Activated naive CD8-positive, alpha-beta T cell treated with anti-CD3 and anti-CD28 coated beads, Interleukin-2, amount 50 U/mL, for 24 hours (primary cell): Measurements from ENCODE around the gene CGB5.
A peak's percentile ranks its signal among the peaks of the same experiment; 100 is the strongest.
"Not testable (repeated sequence)": the region's sequence is repeated elsewhere in the genome, so short reads cannot be mapped to it uniquely, and the experiment has no call there.

Experiments used
- ATAC-seq: fragments of 150-1000 bp; cut with Tn5 transposase; one replicate; pipeline ENCODE4 v1.10.0; 2021
- DNase-seq: peaks from one replicate; pipeline ENCODE4 v3.0.0; 2021
- H3K27ac Mint-ChIP-seq: one replicate; pipeline ENCODE4 v1.8.0; 2021; ENCODE audit warnings: mild to moderate bottlenecking, mixed read lengths
- H3K27me3 Mint-ChIP-seq: one replicate; pipeline ENCODE4 v1.8.0; 2021; ENCODE audit warnings: mixed read lengths
- H3K36me3 Mint-ChIP-seq: one replicate; pipeline ENCODE4 v1.8.0; 2021; ENCODE audit warnings: low read depth, mixed read lengths
- H3K4me1 Mint-ChIP-seq: one replicate; pipeline ENCODE4 v1.8.0; 2021; ENCODE audit warnings: mixed read lengths
- H3K4me3 Mint-ChIP-seq: one replicate; pipeline ENCODE4 v1.8.0; 2021; ENCODE audit warnings: mild to moderate bottlenecking, moderate library complexity, mixed read lengths
- H3K9me3 Mint-ChIP-seq: one replicate; pipeline ENCODE4 v1.8.0; 2021; ENCODE audit warnings: mixed read lengths

CGB5 gene

GRCh38 chr19:49036815-49037214, 6.8 kb upstream of the CGB5 start, which contains the start of gene CGB1:
Gene CGB1, minus strand, starts transcription at chr19:49036895. Its CDS starts 184 bp downstream, at chr19:49036711.
- H3K9me3 Mint-ChIP-seq, ATAC-seq, H3K27me3 Mint-ChIP-seq, H3K36me3 Mint-ChIP-seq, H3K4me3 Mint-ChIP-seq, H3K4me1 Mint-ChIP-seq, H3K27ac Mint-ChIP-seq: not testable (repeated sequence)
- peak; percentile 67 for DNase-seq

DNA sequence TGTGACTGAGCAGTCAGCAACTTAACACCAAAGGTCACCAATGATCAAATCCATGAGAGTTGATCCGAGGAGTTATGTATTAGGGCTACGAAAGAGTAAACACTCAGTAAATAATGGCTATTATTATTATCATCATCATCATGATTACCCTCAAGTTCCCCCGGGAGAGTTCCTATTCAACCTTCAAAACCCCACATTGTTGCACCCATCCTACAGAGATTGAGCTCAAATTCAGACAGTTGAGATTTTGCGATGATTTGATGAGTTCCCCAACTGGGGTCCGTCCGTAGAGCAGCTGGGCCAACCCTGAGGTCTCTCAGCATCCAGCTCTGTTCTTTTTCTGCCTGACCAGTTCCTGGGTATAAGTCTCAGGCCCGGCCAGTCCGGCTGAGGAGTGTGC, 5.5 kb upstream of the CGB5 start:
- DNase-seq, H3K4me3 Mint-ChIP-seq, H3K27me3 Mint-ChIP-seq, H3K9me3 Mint-ChIP-seq, H3K4me1 Mint-ChIP-seq, H3K27ac Mint-ChIP-seq, H3K36me3 Mint-ChIP-seq, ATAC-seq: not testable (repeated sequence)

DNA sequence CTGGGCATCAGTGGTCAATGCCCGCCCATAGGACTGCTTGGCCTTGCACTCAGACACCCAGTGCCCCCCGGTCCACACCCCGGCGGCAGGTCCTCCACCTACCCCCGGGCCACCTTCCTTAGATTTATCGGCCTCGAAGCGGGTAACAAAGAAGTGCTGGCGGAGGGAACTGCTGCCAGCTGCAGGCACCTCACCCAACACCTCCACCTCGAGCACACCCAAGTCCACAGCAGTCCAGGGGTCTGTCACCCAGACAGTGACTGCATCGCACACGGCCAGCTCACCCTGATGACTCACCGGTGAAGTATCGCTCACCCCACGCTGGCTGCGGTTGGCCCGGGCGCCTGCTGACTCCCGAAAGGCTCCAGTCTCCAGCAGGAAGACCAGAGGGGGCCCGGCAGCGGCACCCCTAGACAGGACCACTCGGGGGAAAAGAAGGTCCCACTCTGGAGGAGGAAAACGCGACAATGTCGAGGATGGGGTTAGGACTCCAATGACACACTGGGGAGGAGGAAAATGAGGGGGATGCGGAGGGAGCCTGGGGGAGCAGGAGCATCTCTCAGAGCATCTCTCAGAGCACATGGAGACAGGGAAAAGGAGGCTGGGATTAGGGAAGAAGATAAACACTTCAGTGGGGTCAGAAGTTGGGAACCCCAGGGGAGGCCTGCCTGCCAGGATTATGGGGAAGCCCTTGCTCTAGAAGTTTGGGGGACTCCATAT, 4.9 kb upstream of the CGB5 start:
- not testable (repeated sequence) for DNase-seq, H3K27me3 Mint-ChIP-seq, H3K36me3 Mint-ChIP-seq, H3K4me3 Mint-ChIP-seq, H3K4me1 Mint-ChIP-seq, H3K9me3 Mint-ChIP-seq, ATAC-seq, H3K27ac Mint-ChIP-seq

GRCh38 chr19:49039736-49040135, 3.9 kb upstream of the CGB5 start:
- not testable (repeated sequence) for H3K27me3 Mint-ChIP-seq, H3K27ac Mint-ChIP-seq, H3K9me3 Mint-ChIP-seq, H3K36me3 Mint-ChIP-seq, H3K4me3 Mint-ChIP-seq, H3K4me1 Mint-ChIP-seq, ATAC-seq, DNase-seq

- no peak overlapping the region for H3K27ac Mint-ChIP-seq
- no peaks in the 10 kb centered on the region for H3K9me3 Mint-ChIP-seq
- no peaks in the 10 kb centered on the region for H3K27me3 Mint-ChIP-seq
- no peaks in the 10 kb centered on the region for H3K4me1 Mint-ChIP-seq
- ATAC-seq (no peak), DNase-seq (no peak)
- no peaks in the 10 kb centered on the region for H3K36me3 Mint-ChIP-seq
- H3K4me3 Mint-ChIP-seq: no peak overlapping the region
Observed at GRCh38 chr19:49042177-49042576, 1.5 kb upstream of the CGB5 start.

DNA sequence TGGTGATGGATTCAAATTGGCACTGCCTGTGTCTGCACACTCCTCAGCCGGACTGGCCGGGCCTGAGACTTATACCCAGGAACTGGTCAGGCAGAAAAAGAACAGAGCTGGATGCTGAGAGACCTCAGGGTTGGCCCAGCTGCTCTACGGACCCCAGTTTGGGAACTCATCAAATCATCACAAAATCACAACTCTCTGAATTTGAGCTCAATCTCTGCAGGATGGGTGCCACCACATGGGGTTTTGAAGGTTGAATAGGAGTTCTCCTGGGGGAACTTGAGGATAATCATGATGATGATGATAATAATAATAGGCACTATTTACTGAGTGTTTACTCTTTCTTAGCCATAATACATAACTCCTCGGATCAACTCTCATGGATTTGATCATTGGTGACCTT, 982 bp upstream of the CGB5 start:
- not testable (repeated sequence) for H3K4me1 Mint-ChIP-seq, H3K27ac Mint-ChIP-seq, H3K36me3 Mint-ChIP-seq, H3K27me3 Mint-ChIP-seq, H3K9me3 Mint-ChIP-seq, DNase-seq, H3K4me3 Mint-ChIP-seq, ATAC-seq

DNA sequence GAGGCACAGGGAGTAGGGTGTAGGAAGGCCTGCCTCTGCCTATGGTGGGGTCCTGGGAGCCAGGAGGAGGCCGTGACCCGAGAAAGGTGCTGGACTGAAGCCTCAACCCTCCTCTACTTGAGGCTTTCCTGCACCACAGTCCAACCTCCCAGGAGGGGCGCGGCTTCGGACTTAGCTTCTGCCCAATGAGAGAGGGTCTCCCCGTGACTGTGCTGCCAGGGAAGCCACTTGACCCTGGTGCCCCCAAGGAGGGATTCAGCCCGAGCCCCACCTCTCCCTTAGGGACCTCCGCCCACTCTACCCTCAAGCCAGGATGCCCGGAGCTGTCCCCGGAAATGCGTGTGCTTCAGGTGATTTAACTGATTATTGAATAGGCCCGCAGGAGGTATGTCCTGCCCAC, 5.4 kb downstream of the CGB5 start, which contains the start of gene CGB8:
Gene CGB8 (minus strand): TSS at position 101 of the 400 bp plus-strand sequence. CDS start 372 bp downstream, outside the sequence.
- not testable (repeated sequence) for DNase-seq, H3K27me3 Mint-ChIP-seq, H3K4me3 Mint-ChIP-seq, ATAC-seq, H3K4me1 Mint-ChIP-seq, H3K27ac Mint-ChIP-seq, H3K9me3 Mint-ChIP-seq, H3K36me3 Mint-ChIP-seq

DNA sequence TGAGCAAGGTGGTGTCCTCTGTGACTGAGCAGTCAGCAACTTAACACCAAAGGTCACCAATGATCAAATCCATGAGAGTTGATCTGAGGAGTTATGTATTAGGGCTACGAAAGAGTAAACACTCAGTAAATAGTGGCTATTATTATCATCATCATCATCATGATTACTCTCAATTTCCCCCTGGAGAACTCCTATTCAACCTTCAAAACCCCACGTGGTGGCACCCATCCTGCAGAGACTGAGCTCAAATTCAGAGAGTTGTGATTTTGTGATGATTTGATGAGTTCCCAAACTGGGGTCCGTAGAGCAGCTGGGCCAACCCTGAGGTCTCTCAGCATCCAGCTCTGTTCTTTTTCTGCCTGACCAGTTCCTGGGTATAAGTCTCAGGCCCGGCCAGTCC, 6.2 kb downstream of the CGB5 start:
- not testable (repeated sequence) for H3K4me1 Mint-ChIP-seq, H3K27me3 Mint-ChIP-seq, H3K27ac Mint-ChIP-seq, ATAC-seq, H3K4me3 Mint-ChIP-seq, DNase-seq, H3K36me3 Mint-ChIP-seq, H3K9me3 Mint-ChIP-seq

DNA sequence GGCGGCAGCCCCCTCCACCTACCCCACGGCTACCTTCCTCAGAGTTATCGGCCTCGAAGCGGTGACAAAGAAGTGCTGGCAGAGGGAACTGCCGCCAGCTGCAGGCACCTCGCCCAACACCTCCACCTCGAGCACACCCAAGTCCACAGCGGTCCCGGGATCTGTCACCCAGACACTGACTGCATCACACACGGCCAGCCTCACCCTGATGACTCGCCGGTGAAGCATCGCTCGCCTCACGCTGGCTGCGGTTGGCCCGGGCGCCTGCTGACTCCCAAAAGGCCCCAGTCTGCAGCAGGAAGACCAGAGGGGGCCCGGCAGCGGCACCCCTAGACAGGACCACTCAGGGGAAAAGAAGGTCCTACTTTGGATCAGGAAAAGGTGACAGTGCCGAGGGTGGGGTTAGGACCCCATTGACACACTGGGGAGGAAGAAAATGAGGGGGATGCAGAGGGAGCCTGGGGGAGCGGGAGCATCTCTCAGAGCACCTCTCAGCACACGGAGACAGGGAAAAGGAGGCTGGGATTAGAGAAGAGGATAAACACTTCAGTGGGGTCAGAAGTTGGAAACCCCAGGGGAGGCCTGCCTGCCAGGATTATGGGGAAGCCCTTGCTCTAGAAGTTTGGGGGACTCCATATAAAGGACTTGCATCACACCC, 6.9 kb downstream of the CGB5 start:
- H3K9me3 Mint-ChIP-seq, H3K27me3 Mint-ChIP-seq: not testable (repeated sequence)

GRCh38 chr19:49056101-49056901, 12.7 kb downstream of the CGB5 start:
- no peak overlapping the region for H3K27ac Mint-ChIP-seq
- no peaks in the 10 kb centered on the region for H3K36me3 Mint-ChIP-seq
- ATAC-seq: peak; percentile 70
- peak overlapping the region; percentile 58 for H3K4me3 Mint-ChIP-seq
- peaks cover 50% of the 10 kb centered on the region for H3K27me3 Mint-ChIP-seq
- no peaks in the 10 kb centered on the region for H3K9me3 Mint-ChIP-seq
- DNase-seq: peak; percentile 66
- peaks cover 17% of the 10 kb centered on the region for H3K4me1 Mint-ChIP-seq

More for the DNA sequence above, 6.9 kb downstream of the CGB5 start:
- not testable (repeated sequence) for H3K27ac Mint-ChIP-seq, DNase-seq, ATAC-seq, H3K4me1 Mint-ChIP-seq, H3K36me3 Mint-ChIP-seq, H3K4me3 Mint-ChIP-seq

DNA sequence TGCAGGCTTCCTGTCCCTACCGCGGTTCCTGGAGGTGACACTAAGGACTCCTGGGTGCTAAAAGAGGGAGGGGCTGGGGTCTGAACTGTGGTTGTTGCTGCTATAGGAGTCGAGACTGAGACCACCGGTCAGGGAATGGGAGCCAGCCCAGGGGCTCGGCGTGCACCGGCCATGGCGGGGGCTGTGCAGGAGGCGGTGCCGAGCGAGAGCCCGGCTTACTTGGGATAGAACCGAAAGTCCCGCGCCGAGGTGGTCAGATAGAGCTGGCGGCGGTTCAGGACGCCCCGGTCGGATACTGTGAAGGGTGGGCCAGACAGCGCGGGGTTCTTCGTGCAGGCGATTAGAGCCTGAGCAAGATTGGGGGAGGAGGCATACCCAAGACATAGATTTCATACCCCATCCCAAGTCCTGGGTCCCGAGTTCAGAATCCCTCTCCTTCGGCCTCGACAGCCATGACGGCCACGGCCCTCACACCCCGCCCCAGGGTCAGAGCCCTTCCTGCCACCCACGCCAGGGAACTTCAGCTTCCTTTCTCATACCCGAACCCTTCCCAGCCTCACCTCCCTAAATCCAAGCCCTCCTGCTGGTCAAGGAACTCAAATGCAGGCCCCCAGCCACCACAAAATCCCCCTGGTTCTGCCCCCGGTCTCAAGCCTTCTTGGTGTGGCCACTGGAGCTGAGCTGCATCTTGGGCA, 13.4 kb downstream of the CGB5 start:
- H3K27ac Mint-ChIP-seq, H3K9me3 Mint-ChIP-seq, H3K36me3 Mint-ChIP-seq, DNase-seq: not testable (repeated sequence)
- peak overlapping the region; percentile 58 for H3K4me3 Mint-ChIP-seq
- H3K4me1 Mint-ChIP-seq: peaks cover 17% of the 10 kb centered on the region
- peaks cover 50% of the 10 kb centered on the region for H3K27me3 Mint-ChIP-seq
- ATAC-seq: peak; percentile 14

GRCh38 chr19:49057636-49058234, 14.1 kb downstream of the CGB5 start, which contains the start of gene CGB7:
Gene CGB7, minus strand, starts transcription at chr19:49057749. Its CDS starts 2,374 bp downstream, at chr19:49055375.
- Mint-ChIP-seq H3K4me3 (peak within 1 kb of the TSS; percentile 58), H3K36me3 (no peaks in the 10 kb centered on the region), H3K4me1 (peaks cover 17% of the 10 kb centered on the region), H3K9me3 (no peaks in the 10 kb centered on the region), H3K27me3 (peaks cover 50% of the 10 kb centered on the region), H3K27ac (no peak within 1 kb of the TSS)
- DNase-seq (peak; percentile 48), ATAC-seq (no peak)

GRCh38 chr19:49058562-49058961, 14.9 kb downstream of the CGB5 start:
- no peak overlapping the region for H3K27ac Mint-ChIP-seq
- DNase-seq: peak; percentile 34
- no peaks in the 10 kb centered on the region for H3K9me3 Mint-ChIP-seq

DNA sequence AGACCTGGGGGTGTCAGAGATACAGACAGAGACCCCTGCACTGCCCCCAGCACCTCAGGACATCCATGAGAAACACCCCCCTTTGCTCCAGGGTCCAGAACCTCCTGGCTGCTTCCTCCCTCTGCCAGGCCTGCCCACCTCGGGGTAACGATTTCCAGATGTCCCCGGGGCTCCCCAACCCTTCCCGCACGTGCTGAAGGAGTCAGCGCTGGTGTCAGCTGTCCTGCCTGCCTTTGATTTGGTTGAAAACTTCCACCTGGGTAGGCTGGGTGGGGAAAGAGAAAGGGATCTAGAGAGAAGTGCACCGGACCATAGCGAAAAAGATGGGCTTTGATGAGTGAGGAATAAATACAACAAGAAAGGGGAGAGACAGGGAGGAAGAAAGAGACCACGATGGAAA, 15.4 kb downstream of the CGB5 start:
- DNase-seq: no peak
- H3K4me1 Mint-ChIP-seq: peaks cover 17% of the 10 kb centered on the region
- H3K4me3 Mint-ChIP-seq: no peak overlapping the region
- ATAC-seq: no peak
- H3K27ac Mint-ChIP-seq: no peak overlapping the region
- H3K36me3 Mint-ChIP-seq: no peaks in the 10 kb centered on the region
- H3K9me3 Mint-ChIP-seq: no peaks in the 10 kb centered on the region
- H3K27me3 Mint-ChIP-seq: peaks cover 60% of the 10 kb centered on the region

More at GRCh38 chr19:49058562-49058961, 14.9 kb downstream of the CGB5 start:
- H3K36me3 Mint-ChIP-seq: no peaks in the 10 kb centered on the region
- ATAC-seq: no peak
- H3K27me3 Mint-ChIP-seq: peaks cover 56% of the 10 kb centered on the region
- H3K4me3 Mint-ChIP-seq: no peak overlapping the region
- H3K4me1 Mint-ChIP-seq: peaks cover 17% of the 10 kb centered on the region
